Liver (tissue), 9 donors: ENCODE data around the gene LAPTM4A. TPM values are rescaled to one million over a fixed set of nuclear protein-coding genes. Genes with fewer than 3 reads are reported as not detected.

Experiments
- DNase-seq: peaks from one replicate; pipeline ENCODE4 v3.0.0-alpha.2; 2017; ENCODE audit warnings: low spot score
- H3K27ac ChIP-seq, 2 donors: one replicate each; pipeline ENCODE4 v1.7.0; 2013; ENCODE audit warnings: inconsistent platforms in 2 of 2, low read length in 2 of 2, control low read depth in 1 of 2, low read depth in 1 of 2, mild to moderate bottlenecking in 1 of 2
- H3K27me3 ChIP-seq, 4 donors: one replicate each; pipeline versions ENCODE4 v1.6.1 to v1.7.0; 2013; ENCODE audit warnings: low read length in 3 of 4, inconsistent platforms in 1 of 4, mild to moderate bottlenecking in 1 of 4, moderate library complexity in 1 of 4; ENCODE audit not compliant: control insufficient read depth in 4 of 4, insufficient read depth in 4 of 4
- H3K36me3 ChIP-seq, 4 donors: one replicate each; pipeline versions ENCODE4 v1.6.1 to v1.7.0; 2013; ENCODE audit warnings: low read length in 3 of 4, mild to moderate bottlenecking in 3 of 4, low read depth in 1 of 4, moderate library complexity in 1 of 4; ENCODE audit not compliant: control insufficient read depth in 4 of 4, insufficient read depth in 3 of 4
- H3K4me1 ChIP-seq, 4 donors: one replicate each; pipeline versions ENCODE4 v1.6.1 to v1.7.0; 2013; ENCODE audit warnings: low read length in 3 of 4, mild to moderate bottlenecking in 3 of 4, moderate library complexity in 1 of 4; ENCODE audit not compliant: control insufficient read depth in 4 of 4, insufficient read depth in 4 of 4
- H3K4me3 ChIP-seq, 3 donors: one replicate each; pipeline versions ENCODE4 v1.6.1 to v1.7.0; 2013; ENCODE audit warnings: low read length in 3 of 3, control low read depth in 1 of 3, low read depth in 1 of 3, mild to moderate bottlenecking in 1 of 3
- H3K9ac ChIP-seq, 2 donors: one replicate each; pipeline ENCODE4 v1.7.0; 2013; ENCODE audit warnings: low read length in 2 of 2, mild to moderate bottlenecking in 2 of 2, moderate library complexity in 2 of 2, control low read depth in 1 of 2, low read depth in 1 of 2
- H3K9me3 ChIP-seq, 4 donors: one replicate each; pipeline versions ENCODE4 v1.6.1 to v1.7.0; 2013; ENCODE audit warnings: low read length in 3 of 4; ENCODE audit not compliant: control insufficient read depth in 4 of 4
- EGR1 ChIP-seq, 2 donors: IDR thresholded peaks; 2 replicates each; pipeline ENCODE4 v1.6.1; 2016 to 2018; ENCODE audit warnings: antibody characterized with exemption in 2 of 2, low read depth in 2 of 2
- FOXA1 ChIP-seq: IDR thresholded peaks from 2 replicates; pipeline ENCODE4 v1.6.1; 2016; ENCODE audit warnings: antibody characterized with exemption
- FOXA2 ChIP-seq: IDR thresholded peaks from 2 replicates; pipeline ENCODE4 v1.6.1; 2016; ENCODE audit warnings: antibody characterized with exemption
- GABPA ChIP-seq, 2 donors: IDR thresholded peaks in 1 of 2; conservative IDR thresholded peaks in 1 of 2; 2 replicates each; pipeline ENCODE4 v1.6.1; 2016; ENCODE audit warnings: antibody characterized with exemption in 2 of 2, mild to moderate bottlenecking in 1 of 2, moderate library complexity in 1 of 2
- HNF4A ChIP-seq, 2 donors: conservative IDR thresholded peaks; 2 replicates each; pipeline ENCODE4 v1.6.1; 2016; ENCODE audit warnings: antibody characterized with exemption in 2 of 2, mild to moderate bottlenecking in 2 of 2
- HNF4G ChIP-seq: IDR thresholded peaks from 2 replicates; pipeline ENCODE4 v1.6.1; 2016; ENCODE audit warnings: antibody characterized with exemption
- JUND ChIP-seq, 2 donors: IDR thresholded peaks; 2 replicates each; pipeline ENCODE4 v1.6.1; 2016; ENCODE audit warnings: antibody characterized with exemption in 2 of 2
- NR2F2 ChIP-seq: IDR thresholded peaks from 2 replicates; pipeline ENCODE4 v1.6.1; 2016; ENCODE audit warnings: antibody characterized with exemption
- RAD21 ChIP-seq, 2 donors: IDR thresholded peaks; 2 replicates each; pipeline ENCODE4 v1.6.1; 2016; ENCODE audit warnings: antibody characterized with exemption in 2 of 2, mild to moderate bottlenecking in 2 of 2
- RXRA ChIP-seq, 2 donors: IDR thresholded peaks; 2 replicates each; pipeline ENCODE4 v1.6.1; 2017 to 2018; ENCODE audit warnings: antibody characterized with exemption in 2 of 2, mild to moderate bottlenecking in 1 of 2
- SP1 ChIP-seq: IDR thresholded peaks from 2 replicates; pipeline ENCODE4 v1.6.1; 2018; ENCODE audit warnings: antibody characterized with exemption, mild to moderate bottlenecking
- TAF1 ChIP-seq: conservative IDR thresholded peaks from 2 replicates; pipeline ENCODE4 v1.6.1; 2016; ENCODE audit warnings: antibody characterized with exemption, mild to moderate bottlenecking
- YY1 ChIP-seq: IDR thresholded peaks from 2 replicates; pipeline ENCODE4 v1.6.1; 2016; ENCODE audit warnings: antibody characterized with exemption, mild to moderate bottlenecking
- polyA plus RNA-seq, 2 donors: library from polyadenylated mRNA; stranded (reverse) in 1 of 2; unstranded in 1 of 2; fragments of 200-250 nt in 1 of 2; fragments of >200 nt in 1 of 2; fragmentation: Nextera tagmentation in 1 of 2; extraction: Ambion mirVana in 1 of 2; gene quantifications; one replicate each; pipeline versions ENCODE4 v1.2.1 to v1.2.3, GENCODE V29; 2013 to 2015
- total RNA-seq, 2 donors: library from RNA; depleted of rRNA; stranded (reverse); fragments of >200 nt; gene quantifications; one replicate each; pipeline ENCODE4 v1.2.3, GENCODE V29; 2014
- TF ChIP-seq, protein P1 (sequence below): IDR thresholded peaks from 2 replicates; pipeline ENCODE4 v1.6.1; 2016; ENCODE audit warnings: antibody characterized with exemption
- TF ChIP-seq, protein P2 (sequence below): IDR thresholded peaks from 2 replicates; pipeline ENCODE4 v1.6.1; 2016; ENCODE audit warnings: antibody characterized with exemption, mild to moderate bottlenecking
- TF ChIP-seq, protein P3 (sequence below): IDR thresholded peaks from 2 replicates; pipeline ENCODE4 v1.6.1; 2016; ENCODE audit warnings: antibody characterized with exemption
- TF ChIP-seq, protein P4 (sequence below): IDR thresholded peaks from 2 replicates; pipeline ENCODE4 v1.6.1; 2016; ENCODE audit warnings: antibody characterized with exemption
- TF ChIP-seq, protein P5 (sequence below): fragments of 150-350 bp; IDR thresholded peaks from 2 replicates; pipeline ENCODE4 v1.5.1; 2017; ENCODE audit warnings: improper control_type of control experiment, low read depth, low read length; ENCODE audit not compliant: missing input control
- donor health status: healthy.
- donor health status: healthy.
- donor health status: healthy.
- donor health status: healthy.
- donor health status: healthy.

Gene LAPTM4A
- total and polyA plus RNA-seq, 4 donors: 69.1 to 183 (median 122) TPM

DNA sequence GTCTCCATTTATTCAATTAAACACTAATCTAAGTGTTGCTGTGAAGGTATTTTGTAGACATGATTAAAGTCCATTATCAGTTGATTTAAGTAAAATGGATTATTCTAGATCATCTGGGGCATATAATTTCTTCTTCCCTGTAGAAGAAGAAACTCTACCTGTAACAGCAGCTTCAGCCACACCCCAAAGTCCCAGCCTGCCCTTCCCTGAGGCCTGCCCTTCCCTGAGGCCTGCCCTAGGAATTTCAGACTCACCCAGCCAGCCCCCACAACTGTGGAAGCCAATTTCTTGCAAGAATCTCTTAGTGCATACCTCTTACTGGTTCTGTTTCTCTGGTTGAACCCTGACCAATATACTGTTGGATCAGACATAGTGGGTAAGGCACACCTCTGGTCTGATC lies 13.4 kb upstream of the LAPTM4A start:
- Histone ChIP-seq H3K27ac (no peak overlapping the region), H3K9ac (no peak overlapping the region), H3K9me3 (no peaks in the 10 kb centered on the region), H3K36me3 (no peaks in the 10 kb centered on the region), H3K27me3 (no peaks in the 10 kb centered on the region), H3K4me1 (no peaks in the 10 kb centered on the region), H3K4me3 (no peak overlapping the region)
- DNase-seq: no peak
- TF ChIP-seq GABPA (IDR thresholded peaks at IDR 0.05 in 1 of 2, conservative IDR thresholded peaks at IDR 0.05 in 1 of 2): no peak
- no peak for TF ChIP-seq RXRA (IDR thresholded peaks at IDR 0.05)
- TF ChIP-seq, protein P1, sequence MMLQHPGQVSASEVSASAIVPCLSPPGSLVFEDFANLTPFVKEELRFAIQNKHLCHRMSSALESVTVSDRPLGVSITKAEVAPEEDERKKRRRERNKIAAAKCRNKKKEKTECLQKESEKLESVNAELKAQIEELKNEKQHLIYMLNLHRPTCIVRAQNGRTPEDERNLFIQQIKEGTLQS: no peak
- TF ChIP-seq, protein P2, sequence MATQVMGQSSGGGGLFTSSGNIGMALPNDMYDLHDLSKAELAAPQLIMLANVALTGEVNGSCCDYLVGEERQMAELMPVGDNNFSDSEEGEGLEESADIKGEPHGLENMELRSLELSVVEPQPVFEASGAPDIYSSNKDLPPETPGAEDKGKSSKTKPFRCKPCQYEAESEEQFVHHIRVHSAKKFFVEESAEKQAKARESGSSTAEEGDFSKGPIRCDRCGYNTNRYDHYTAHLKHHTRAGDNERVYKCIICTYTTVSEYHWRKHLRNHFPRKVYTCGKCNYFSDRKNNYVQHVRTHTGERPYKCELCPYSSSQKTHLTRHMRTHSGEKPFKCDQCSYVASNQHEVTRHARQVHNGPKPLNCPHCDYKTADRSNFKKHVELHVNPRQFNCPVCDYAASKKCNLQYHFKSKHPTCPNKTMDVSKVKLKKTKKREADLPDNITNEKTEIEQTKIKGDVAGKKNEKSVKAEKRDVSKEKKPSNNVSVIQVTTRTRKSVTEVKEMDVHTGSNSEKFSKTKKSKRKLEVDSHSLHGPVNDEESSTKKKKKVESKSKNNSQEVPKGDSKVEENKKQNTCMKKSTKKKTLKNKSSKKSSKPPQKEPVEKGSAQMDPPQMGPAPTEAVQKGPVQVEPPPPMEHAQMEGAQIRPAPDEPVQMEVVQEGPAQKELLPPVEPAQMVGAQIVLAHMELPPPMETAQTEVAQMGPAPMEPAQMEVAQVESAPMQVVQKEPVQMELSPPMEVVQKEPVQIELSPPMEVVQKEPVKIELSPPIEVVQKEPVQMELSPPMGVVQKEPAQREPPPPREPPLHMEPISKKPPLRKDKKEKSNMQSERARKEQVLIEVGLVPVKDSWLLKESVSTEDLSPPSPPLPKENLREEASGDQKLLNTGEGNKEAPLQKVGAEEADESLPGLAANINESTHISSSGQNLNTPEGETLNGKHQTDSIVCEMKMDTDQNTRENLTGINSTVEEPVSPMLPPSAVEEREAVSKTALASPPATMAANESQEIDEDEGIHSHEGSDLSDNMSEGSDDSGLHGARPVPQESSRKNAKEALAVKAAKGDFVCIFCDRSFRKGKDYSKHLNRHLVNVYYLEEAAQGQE: no peak
- TF ChIP-seq TAF1: no peak
- no peak for TF ChIP-seq YY1
- TF ChIP-seq RAD21 (IDR thresholded peaks at IDR 0.05): no peak
- TF ChIP-seq SP1: no peak
- TF ChIP-seq NR2F2: no peak
- TF ChIP-seq, protein P3, sequence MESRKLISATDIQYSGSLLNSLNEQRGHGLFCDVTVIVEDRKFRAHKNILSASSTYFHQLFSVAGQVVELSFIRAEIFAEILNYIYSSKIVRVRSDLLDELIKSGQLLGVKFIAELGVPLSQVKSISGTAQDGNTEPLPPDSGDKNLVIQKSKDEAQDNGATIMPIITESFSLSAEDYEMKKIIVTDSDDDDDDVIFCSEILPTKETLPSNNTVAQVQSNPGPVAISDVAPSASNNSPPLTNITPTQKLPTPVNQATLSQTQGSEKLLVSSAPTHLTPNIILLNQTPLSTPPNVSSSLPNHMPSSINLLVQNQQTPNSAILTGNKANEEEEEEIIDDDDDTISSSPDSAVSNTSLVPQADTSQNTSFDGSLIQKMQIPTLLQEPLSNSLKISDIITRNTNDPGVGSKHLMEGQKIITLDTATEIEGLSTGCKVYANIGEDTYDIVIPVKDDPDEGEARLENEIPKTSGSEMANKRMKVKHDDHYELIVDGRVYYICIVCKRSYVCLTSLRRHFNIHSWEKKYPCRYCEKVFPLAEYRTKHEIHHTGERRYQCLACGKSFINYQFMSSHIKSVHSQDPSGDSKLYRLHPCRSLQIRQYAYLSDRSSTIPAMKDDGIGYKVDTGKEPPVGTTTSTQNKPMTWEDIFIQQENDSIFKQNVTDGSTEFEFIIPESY: no peak
- no peak for TF ChIP-seq FOXA1
- TF ChIP-seq, protein P4, sequence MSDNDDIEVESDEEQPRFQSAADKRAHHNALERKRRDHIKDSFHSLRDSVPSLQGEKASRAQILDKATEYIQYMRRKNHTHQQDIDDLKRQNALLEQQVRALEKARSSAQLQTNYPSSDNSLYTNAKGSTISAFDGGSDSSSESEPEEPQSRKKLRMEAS: no peak
- TF ChIP-seq EGR1 (IDR thresholded peaks at IDR 0.05; ENCODE audit: low read depth in 2 of 2): no peak
- TF ChIP-seq JUND (IDR thresholded peaks at IDR 0.05): no peak
- no peak for TF ChIP-seq HNF4A (conservative IDR thresholded peaks at IDR 0.05)
- TF ChIP-seq FOXA2: no peak
- TF ChIP-seq HNF4G: no peak
- TF ChIP-seq, protein P5, sequence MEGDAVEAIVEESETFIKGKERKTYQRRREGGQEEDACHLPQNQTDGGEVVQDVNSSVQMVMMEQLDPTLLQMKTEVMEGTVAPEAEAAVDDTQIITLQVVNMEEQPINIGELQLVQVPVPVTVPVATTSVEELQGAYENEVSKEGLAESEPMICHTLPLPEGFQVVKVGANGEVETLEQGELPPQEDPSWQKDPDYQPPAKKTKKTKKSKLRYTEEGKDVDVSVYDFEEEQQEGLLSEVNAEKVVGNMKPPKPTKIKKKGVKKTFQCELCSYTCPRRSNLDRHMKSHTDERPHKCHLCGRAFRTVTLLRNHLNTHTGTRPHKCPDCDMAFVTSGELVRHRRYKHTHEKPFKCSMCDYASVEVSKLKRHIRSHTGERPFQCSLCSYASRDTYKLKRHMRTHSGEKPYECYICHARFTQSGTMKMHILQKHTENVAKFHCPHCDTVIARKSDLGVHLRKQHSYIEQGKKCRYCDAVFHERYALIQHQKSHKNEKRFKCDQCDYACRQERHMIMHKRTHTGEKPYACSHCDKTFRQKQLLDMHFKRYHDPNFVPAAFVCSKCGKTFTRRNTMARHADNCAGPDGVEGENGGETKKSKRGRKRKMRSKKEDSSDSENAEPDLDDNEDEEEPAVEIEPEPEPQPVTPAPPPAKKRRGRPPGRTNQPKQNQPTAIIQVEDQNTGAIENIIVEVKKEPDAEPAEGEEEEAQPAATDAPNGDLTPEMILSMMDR: no peak
